ENCODE measurements around the gene MAFF. TPM values are rescaled to one million over a fixed set of nuclear protein-coding genes. Genes with fewer than 3 reads are reported as not detected.

MAFF gene
- total and polyA plus RNA-seq, 2 donors (not counting 1 experiment from before 2014, with no cell fraction given): 8.8 to 26.3 TPM

- no peaks in the 10 kb centered on the region for H3K9me3 ChIP-seq (ENCODE audit: control insufficient read depth, insufficient read depth, low read depth, low read length)
- H3K27me3 ChIP-seq (ENCODE audit: control insufficient read depth, insufficient read depth, low read length): no peaks in the 10 kb centered on the region
- no peaks in the 10 kb centered on the region for H3K79me2 ChIP-seq (ENCODE audit: control insufficient read depth, insufficient read depth, low read length)
- no peak overlapping the region for H3K4me3 ChIP-seq (replicated peaks in 1 of 4; ENCODE audit: control extremely low read depth in 1 of 4, insufficient read depth in 1 of 4, low read depth in 3 of 4, low read length in 4 of 4)
- H3K4me2 ChIP-seq (ENCODE audit: extremely low read depth, insufficient read depth, low read length): no peak overlapping the region
- no peaks in the 10 kb centered on the region for H4K20me1 ChIP-seq (ENCODE audit: control insufficient read depth, extremely low read depth, insufficient read depth, low read length)
- peaks cover 16% of the 10 kb centered on the region for H3K4me1 ChIP-seq (ENCODE audit: control insufficient read depth, extremely low read depth, insufficient read depth, low read length)
- peaks cover 32% of the 10 kb centered on the region for H3K36me3 ChIP-seq (ENCODE audit: control insufficient read depth, insufficient read depth, low read length)
- no peak for DNase-seq (ENCODE audit: low read depth in 2 of 2)
- no peak overlapping the region for H3K9ac ChIP-seq (ENCODE audit: insufficient read depth, low read length)
- TF ChIP-seq EZH2 (IDR thresholded peaks at IDR 0.05; ENCODE audit: low read length, missing control alignments) (no peak), CTCF (conservative IDR thresholded peaks at IDR 0.05 in 1 of 2, IDR thresholded peaks at IDR 0.05 in 1 of 2; ENCODE audit: low read depth in 1 of 2, low read length in 2 of 2) (no peak)
- H2AFZ ChIP-seq (ENCODE audit: low read length): no peak overlapping the region
- no peak overlapping the region for H3K27ac ChIP-seq (ENCODE audit: insufficient read depth, low read length)
These were observed 21.0 kb downstream of the MAFF start for GRCh38 chr22:38222797-38223119.

- Histone ChIP-seq H3K79me2 (ENCODE audit: control insufficient read depth, insufficient read depth, low read length) (no peaks in the 10 kb centered on the region), H4K20me1 (ENCODE audit: control insufficient read depth, extremely low read depth, insufficient read depth, low read length) (no peaks in the 10 kb centered on the region), H2AFZ (ENCODE audit: low read length) (no peak overlapping the region), H3K27me3 (ENCODE audit: control insufficient read depth, insufficient read depth, low read length) (no peaks in the 10 kb centered on the region), H3K4me3 (replicated peaks in 1 of 4; ENCODE audit: control extremely low read depth in 1 of 4, insufficient read depth in 1 of 4, low read depth in 3 of 4, low read length in 4 of 4) (no peak overlapping the region), H3K9me3 (ENCODE audit: control insufficient read depth, insufficient read depth, low read depth, low read length) (no peaks in the 10 kb centered on the region), H3K4me2 (ENCODE audit: extremely low read depth, insufficient read depth, low read length) (no peak overlapping the region), H3K9ac (ENCODE audit: insufficient read depth, low read length) (no peak overlapping the region), H3K36me3 (ENCODE audit: control insufficient read depth, insufficient read depth, low read length) (peaks cover 32% of the 10 kb centered on the region), H3K4me1 (ENCODE audit: control insufficient read depth, extremely low read depth, insufficient read depth, low read length) (peaks cover 10% of the 10 kb centered on the region), H3K27ac (ENCODE audit: insufficient read depth, low read length) (no peak overlapping the region)
- DNase-seq (ENCODE audit: low read depth in 2 of 2): no peak
- no peak for TF ChIP-seq CTCF (conservative IDR thresholded peaks at IDR 0.05 in 1 of 2, IDR thresholded peaks at IDR 0.05 in 1 of 2; ENCODE audit: low read depth in 1 of 2, low read length in 2 of 2)
- no peak for TF ChIP-seq EZH2 (IDR thresholded peaks at IDR 0.05; ENCODE audit: low read length, missing control alignments)
These were observed 21.6 kb downstream of the MAFF start for GRCh38 chr22:38223289-38223960.

- no peak overlapping the region for H3K9ac ChIP-seq (ENCODE audit: insufficient read depth, low read length)
- no peaks in the 10 kb centered on the region for H3K79me2 ChIP-seq (ENCODE audit: control insufficient read depth, insufficient read depth, low read length)
- H4K20me1 ChIP-seq (ENCODE audit: control insufficient read depth, extremely low read depth, insufficient read depth, low read length): no peaks in the 10 kb centered on the region
- TF ChIP-seq EZH2 (IDR thresholded peaks at IDR 0.05; ENCODE audit: low read length, missing control alignments) (no peak), CTCF (conservative IDR thresholded peaks at IDR 0.05 in 1 of 2, IDR thresholded peaks at IDR 0.05 in 1 of 2; ENCODE audit: low read depth in 1 of 2, low read length in 2 of 2) (no peak)
- no peak overlapping the region for H2AFZ ChIP-seq (ENCODE audit: low read length)
- H3K9me3 ChIP-seq (ENCODE audit: control insufficient read depth, insufficient read depth, low read depth, low read length): no peaks in the 10 kb centered on the region
- H3K4me2 ChIP-seq (ENCODE audit: extremely low read depth, insufficient read depth, low read length): no peak overlapping the region
- no peak overlapping the region for H3K4me3 ChIP-seq (replicated peaks in 1 of 4; ENCODE audit: control extremely low read depth in 1 of 4, insufficient read depth in 1 of 4, low read depth in 3 of 4, low read length in 4 of 4)
- no peak for DNase-seq (ENCODE audit: low read depth in 2 of 2)
- peaks cover 7% of the 10 kb centered on the region for H3K4me1 ChIP-seq (ENCODE audit: control insufficient read depth, extremely low read depth, insufficient read depth, low read length)
- peaks cover 36% of the 10 kb centered on the region for H3K36me3 ChIP-seq (ENCODE audit: control insufficient read depth, insufficient read depth, low read length)
- H3K27ac ChIP-seq (ENCODE audit: insufficient read depth, low read length): no peak overlapping the region
- H3K27me3 ChIP-seq (ENCODE audit: control insufficient read depth, insufficient read depth, low read length): no peaks in the 10 kb centered on the region
These were observed 25.3 kb downstream of the MAFF start for GRCh38 chr22:38226853-38227649.

Data from fibroblast of lung (primary cell).